ENCODE results near the gene RBP5. TPM values are rescaled to one million over a fixed set of nuclear protein-coding genes. Genes with fewer than 3 reads are reported as not detected.

RBP5 gene
- total RNA-seq, 1 donor from 2014 or later: 154 TPM

DNA sequence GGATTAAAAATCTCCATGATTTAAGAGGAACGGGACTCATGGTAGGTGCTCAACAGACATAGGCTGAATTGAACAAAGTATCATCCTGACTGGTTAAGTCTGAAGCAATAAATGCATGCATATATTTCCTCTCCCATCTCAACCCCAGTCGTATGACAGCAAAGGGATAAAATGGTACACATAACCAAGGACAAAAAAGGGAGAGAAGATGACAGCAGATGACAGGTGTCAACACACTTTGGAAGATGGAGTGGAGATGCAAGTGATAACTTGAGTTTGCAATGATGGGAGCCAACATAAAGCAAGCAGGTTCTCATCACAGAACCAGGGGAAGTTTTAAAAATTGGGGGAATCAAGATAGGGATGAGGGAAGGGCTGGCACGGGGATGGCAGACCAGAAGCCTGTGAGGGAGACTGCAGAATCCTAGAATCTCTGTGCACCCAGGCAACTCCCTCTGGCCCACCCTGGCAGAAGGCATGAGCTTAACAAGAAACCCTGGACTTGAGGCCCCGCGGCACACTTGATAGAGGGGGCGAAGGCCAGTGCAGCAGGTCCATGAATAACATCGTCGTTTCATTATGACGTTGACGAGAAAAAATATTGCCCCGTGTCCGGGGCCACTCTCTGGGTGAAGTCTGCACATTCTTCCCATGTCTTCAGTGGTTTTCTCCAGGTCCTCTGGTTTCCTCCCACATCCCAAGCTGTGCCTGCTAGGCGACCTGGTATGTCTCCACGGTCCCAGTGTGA, 24.7 kb downstream of the RBP5 start:
- no peak for ATAC-seq
- no peak for DNase-seq (ENCODE audit: low spot score)

DNA sequence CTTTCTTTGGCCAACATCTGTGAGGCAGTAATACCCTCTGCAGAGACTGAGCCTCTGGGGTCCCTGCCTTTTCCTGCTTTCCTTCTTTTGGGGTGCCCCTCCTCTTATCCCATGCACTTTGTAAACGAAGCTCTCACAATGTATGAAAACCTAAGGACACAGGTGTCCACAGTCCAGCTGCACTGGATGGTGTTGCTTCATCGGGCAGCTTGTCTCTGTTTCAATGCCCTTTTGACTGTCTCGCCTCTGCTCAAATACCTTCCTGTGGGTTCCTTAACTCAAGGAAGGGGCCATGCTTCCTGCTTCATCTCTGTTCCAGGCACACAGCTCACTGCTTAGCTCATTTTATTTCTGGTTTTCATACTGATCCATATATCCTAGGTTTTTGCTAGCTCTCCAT, 26.1 kb downstream of the RBP5 start:
- DNase-seq (ENCODE audit: low spot score): no peak
- ATAC-seq: peak; percentile 44

DNA sequence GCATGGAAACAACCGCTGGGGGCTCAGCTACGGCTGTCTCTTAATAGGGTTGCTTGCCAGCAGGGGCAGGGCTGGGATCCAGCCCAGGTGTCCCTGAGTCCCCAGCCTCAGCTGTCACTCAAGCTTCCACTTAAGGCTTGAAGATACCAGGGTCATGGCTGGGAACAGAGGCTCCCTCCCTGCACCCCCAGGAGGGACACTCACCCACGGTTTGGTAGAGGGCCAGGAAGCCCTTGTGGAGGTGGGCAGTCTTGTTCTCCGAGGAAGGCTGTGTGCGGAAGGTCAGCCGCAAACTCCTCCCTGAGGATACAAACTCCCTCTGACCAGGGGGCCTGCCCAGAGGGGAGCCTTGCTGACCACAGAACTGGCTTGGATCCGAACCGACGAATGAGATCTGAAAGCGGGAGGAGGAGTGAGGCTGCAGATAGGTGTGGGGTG, 27.0 kb downstream of the RBP5 start:
- ATAC-seq: peak; percentile 14
- no peak for DNase-seq (ENCODE audit: low spot score)

DNA sequence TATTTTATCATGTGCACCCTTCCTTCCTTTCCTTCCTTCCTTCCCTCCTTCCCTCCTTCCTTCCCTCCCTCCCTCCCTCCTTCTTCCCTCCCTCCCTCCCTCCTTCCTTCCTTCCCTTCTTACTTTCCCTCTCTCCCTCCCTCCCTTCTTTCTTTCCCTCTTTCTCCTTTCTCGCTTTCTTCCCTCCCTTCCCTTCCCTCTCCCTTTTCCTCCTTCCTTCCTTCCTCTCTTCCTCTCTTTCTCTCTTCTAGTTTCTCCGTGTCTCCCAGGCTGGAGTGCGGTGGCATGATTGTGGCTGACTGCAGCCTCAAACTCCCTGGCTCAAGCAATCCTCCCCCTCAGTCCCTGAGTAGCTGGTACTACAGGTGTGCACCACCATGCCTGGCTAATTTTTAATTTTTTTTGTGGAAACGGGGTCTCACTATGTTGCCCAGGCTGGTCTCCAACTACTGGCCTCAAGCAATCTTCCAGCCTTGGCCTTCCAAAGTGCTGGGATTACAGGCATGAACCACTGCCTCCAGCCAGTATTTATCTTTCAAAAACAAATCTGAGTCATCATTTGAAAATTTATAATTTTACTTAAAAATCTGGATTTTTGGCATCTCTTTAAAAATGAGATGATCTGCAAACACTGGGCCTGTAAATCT, 27.5 kb downstream of the RBP5 start:
- no peak for DNase-seq (ENCODE audit: low spot score)
- ATAC-seq: no peak

DNA sequence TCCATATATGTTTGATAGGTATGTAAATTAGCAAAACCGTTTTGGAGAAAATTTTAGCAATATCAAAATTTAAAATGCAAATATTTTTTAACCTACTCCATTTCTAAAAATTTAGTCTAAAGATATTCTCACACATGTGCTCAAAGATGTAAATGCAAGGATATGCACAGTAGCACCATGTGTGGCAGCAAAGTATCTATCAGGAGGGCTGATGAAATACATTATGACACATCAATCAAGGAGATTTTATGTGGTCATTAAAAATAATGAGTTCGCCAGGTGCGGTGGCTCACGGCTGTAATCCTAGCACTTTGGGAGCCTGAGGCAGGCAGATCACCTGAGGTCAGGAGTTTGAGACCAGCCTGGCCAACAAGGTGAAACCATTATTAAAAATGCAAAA, 28.4 kb downstream of the RBP5 start:
- no peak for ATAC-seq
- DNase-seq (ENCODE audit: low spot score): no peak

DNA sequence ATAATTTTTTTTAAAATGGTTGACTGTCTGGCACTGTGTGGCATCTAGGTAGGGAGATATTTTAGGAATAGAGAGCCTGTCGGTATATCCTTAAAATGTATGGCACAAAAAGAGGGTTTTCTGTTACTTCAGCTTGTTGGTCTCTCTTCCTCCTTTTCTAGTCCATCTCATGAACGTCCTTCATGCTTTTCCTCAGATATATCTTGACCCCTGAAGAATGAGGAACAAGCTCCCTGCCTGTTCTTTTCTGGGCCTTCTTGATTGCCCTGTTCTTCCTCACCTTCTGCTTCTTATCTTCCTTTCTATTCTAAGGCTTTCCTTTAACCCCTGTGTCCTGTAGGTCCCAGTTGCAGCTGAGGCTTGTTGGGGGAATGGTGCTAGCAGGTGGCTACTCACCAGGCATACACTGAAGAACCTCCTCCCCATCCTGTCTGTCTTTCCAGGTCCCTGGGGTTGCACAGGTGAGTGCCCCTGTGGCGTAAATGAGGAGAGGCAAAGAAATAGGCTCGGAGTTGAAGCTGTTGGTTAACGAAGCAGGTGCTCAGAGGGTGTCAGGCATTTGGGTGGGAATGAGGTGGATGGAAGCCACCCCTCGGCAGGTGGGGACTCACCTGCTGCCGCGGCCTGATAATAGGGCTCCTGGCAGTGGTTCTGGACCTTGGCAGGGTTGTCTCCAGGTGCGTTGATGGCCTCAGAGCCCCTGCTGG, 29.2 kb downstream of the RBP5 start:
- ATAC-seq (no peak), DNase-seq (ENCODE audit: low spot score) (no peak)

DNA sequence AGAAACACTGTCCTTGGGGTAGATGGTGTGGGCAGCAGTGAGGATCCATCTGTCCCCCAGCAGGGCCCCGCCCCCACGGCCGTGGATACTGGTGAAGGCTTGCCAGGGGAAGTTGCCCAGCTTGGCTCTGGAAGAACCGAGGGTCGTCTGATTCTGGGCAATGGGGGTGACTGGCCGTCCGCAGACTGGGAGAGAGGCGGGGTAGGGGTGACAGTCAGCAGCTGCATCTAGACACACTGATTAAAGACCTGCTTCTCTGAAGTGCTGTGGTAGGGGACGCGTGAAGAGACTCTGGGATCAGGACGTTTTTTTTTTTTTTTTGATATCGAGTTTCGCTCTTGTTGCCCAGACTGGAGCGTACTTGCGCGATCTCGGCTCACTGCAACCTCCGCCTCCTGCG, 31.7 kb downstream of the RBP5 start:
- ATAC-seq (no peak), DNase-seq (ENCODE audit: low spot score) (no peak)

DNA sequence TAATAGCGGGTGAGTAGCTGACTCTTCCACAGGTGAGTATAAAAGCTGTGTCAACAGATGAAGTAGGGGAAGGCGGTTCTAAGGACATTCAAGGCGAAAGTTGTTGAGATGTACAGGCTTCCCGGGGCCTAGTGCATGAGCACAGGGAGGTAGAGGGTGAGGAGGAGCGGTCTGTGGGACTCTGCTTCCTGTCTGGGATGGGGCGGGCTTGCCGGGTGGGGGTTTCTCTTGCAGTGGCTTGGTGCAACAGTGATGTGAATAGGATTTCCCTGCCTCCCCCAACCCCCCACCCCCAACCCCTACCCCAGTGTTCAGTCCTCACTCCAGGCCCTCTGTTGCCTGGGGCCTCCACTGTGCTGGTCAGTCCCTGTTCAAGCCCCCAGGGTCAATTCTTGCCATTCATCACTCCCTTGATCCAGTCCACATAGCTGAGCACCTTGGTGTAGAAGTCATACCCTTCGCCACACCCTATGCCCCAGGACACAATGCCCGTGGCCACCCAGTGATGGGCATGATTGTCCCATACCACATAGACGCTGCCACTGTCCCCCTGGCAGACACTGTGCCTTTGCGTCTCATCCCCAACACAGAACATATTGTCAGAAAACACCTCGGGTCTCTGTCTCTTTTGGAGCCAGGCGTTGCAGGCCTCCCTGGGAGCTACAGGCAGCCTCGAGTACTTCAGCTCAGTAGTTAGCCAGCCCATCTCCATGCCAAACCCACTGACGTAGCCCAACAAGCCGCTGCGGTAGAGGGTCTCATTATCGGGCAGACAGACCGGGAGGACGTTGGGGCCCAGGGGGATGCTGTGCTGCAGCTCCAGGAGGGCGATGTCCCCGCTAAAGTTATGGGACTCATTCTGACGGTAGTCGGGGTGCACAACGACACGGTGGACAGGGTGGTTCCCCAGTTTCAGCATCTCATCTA, 32.4 kb downstream of the RBP5 start:
- ATAC-seq (no peak), DNase-seq (ENCODE audit: low spot score) (peak; percentile 44)

DNA sequence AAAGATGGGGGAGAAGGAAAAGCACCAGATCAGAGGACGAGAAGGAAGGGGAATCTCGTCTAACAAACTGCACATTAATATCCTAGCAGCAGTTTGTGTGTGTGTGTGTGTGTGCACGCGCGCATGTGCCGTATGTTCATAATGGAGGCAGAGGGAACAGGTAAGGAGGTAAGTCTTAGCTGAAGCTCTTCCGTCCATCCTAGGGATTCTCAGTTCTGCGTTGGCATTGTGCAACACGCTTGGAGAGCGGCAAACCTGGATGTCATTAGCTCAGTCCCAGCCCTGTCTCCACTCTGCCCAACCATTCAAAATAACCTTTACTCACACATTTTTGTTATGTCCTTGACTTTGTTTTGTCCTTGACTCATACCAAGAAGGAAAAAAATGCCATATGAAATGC, 34.8 kb downstream of the RBP5 start:
- peak; percentile 12 for ATAC-seq
- DNase-seq (ENCODE audit: low spot score): peak; percentile 50

DNA sequence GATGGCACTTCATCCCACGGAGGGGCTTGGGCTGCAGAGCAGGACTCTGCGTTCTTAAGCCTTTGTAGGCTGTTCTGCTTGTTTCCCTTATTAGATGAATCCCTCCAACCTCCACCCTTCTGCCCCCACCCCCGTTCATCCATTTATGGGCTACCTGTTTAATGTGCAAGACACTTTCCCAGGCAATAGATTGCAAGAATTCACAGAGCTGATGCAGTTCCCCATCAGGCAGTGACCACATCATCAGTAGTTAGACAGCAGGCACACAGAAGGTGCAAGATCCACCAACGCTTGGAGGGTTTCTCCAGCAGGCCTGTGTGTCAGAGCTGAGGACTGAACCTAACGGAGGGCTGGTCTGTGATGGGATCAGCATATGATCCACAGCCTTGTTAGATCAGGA, 35.2 kb downstream of the RBP5 start:
- ATAC-seq (no peak), DNase-seq (ENCODE audit: low spot score) (peak; percentile 43)

DNA sequence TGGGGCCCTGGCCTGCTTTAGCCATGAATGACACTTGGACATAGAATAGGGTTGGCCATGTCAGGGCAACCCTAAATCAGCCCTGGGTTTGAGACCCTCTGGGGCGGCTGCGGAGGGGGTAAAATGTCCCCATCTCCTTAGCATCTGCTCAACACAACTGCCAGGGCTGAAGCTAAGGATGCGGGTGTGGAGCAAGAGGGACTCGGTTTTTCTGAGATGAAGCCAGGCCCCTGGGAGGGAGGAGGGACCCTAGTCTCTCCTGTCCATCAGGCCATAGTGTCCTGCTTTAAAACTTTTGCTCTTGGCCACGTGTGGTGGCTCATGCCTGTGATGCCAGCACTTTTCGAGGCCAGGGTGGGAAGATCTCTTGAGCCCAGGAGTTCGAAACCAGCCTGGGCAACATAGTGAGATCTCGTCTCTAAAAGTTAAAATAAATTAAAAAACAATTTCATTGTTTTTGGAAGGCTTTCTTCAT, 35.7 kb downstream of the RBP5 start:
- no peak for ATAC-seq

DNA sequence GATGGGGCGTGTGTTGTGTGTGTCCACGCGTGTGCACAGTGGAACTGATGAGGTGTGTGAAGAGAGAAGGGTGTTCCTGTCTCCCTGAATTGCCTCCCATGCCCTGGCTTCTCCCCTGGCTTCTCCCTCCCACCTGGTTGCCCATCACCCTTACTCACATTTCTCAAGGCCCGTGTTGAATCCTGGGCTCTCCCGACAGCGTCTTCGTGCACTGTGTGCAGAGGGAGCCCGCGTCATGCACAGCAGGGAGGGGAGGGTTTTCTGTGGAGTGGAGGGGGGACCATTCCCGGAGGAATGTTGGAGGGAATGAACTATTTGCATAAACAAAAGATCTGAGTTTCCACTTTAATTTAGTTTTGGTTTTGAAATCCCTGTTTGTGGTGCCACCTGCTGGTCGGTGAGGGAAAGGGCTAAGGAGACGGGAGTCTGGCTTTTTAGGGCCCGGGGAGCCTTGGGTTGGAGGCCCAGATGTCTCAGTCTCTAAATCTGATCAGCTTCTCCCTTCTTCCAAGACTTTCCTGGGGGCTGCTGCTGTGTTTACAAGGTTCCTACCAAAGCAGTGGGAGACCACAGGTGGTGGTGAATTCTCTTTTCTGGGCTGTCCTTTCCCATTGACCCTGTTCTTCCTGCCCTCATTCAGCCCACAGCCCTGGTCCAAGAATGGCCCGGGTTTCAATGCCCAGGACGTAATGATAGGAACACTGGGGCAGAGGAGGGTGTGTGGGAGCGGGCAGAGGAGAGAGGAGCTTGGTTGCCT, 36.3 kb downstream of the RBP5 start, which contains the start of gene C1R:
C1R (minus strand) TSS at position 217 of the 757 bp plus-strand sequence; CDS start at position 160, 57 bp downstream.
- ATAC-seq (peak; percentile 62), DNase-seq (ENCODE audit: low spot score) (peak; percentile 85)

More for the DNA sequence above, 35.7 kb downstream of the RBP5 start:
- no peak for DNase-seq (ENCODE audit: low spot score)

DNA sequence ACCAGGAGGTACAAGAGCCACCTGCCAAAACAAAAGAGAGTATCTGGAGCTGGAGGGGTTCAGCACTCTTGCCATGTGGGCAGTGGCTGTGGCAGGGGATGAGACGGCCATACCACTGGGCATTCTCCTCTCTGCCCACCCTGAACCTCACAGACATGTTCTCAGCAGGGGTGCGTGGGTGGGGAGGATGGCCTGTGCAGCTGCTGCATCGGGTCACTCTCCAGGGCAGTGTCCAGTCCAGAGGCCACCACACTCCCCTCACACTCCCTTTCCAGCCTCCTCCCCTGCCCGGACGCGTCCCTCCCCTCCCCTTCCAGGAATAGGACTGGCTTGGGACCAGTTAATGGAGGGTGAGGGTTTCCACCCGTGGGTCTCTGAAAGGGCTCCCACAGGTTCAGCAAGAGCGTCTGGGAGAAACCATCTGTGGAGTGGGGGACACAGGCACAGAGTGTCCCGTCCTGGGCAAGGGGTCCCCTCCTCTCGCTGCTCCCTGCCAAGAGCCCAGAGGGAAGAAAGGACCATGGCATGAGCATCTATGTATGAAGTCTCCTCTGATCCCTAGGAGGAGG, 36.9 kb downstream of the RBP5 start:
- ATAC-seq: peak; percentile 68

DNA sequence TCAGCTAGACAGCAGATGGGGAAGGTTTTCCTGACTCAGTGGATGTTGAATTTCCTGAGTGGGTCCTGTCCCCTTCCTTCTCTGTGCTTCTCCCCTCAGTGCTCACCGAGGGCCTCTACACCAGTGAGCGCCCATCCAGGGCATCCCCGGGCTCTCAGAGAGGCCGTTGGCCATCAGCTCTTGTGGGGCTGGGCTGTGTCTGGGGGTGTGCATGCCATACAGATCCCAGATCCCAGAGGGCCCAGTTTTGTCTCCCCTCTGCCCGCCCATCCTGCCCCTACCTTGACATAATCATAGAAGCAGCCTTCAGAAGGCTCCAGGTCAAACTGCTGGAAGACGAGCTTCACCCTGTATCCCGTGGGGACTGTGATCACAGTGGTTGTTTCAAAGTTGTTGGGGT, 37.5 kb downstream of the RBP5 start:
- ATAC-seq (no peak), DNase-seq (ENCODE audit: low spot score) (peak; percentile 45)

More for the DNA sequence above, 36.9 kb downstream of the RBP5 start:
- peak; percentile 89 for DNase-seq (ENCODE audit: low spot score)

DNA sequence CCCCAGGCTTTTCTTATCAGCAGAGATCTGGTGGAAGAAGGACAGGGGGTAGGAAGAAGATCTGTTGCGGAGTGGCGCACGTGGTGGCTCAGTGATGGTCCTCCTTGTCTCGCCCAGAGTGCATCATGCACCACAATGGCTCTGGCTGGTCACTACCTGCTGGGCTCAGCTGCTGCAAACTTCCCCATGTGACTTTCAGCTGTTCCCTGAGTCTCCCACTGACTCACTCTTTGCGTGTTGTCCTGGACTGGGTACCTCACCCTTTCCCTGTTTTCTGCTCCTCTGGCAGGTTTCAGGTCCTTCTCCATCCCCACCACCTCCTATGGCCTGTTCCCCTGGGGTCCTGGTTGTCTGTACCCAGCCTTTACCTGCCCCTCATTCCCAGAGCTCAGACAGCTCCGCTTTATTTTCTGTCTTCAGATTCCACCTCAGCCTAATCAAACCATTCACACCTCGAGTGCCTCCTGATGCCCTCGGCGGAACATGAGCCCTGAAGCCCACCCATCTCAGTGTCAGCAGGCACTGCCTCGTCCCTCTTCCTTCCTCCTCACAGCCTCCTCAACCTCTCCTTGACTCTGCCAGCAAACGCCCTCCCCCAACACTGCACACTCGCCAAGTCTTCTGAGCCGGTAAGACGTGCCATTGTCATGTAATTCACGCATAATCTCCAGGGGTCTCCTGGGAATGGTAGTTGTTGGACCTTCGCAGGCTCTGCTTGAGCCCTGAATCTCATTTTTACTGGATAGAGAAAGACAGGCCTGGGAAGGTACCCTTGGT, 38.3 kb downstream of the RBP5 start:
- peak; percentile 45 for DNase-seq (ENCODE audit: low spot score)
- ATAC-seq: peak; percentile 7

DNA sequence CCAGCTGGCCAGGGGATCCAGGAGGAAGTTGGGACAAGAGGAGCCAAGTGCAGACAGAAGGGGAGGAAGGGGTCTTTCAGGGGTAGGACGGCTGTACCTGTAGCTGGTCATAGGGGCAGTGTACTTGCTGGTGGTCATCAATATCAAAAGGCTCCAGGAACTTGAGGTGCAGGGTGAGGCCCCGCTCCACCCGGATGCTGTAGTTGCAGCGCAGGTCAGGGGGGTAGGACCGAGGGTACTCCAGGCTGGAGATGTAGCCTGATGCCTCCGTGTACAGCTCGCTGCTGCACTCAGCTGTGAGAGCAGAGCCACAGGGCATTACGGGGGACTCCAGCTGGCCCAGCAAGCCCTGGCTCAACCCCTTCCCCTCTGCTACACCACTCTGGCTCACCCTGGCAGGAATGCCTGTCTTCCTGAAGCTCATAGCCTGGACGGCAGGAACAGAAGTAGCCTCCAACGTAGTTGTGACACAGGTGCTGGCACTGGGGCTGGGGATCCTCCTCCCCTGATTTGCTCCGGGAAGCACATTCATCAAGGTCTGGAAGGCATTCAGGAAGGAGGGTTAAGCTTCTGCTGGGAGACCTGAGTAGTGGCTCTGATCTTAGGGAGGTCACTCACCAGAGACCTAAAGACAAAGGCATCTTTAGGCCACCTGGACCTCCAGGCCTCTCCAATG, 39.4 kb downstream of the RBP5 start:
- no peak for DNase-seq (ENCODE audit: low spot score)

DNA sequence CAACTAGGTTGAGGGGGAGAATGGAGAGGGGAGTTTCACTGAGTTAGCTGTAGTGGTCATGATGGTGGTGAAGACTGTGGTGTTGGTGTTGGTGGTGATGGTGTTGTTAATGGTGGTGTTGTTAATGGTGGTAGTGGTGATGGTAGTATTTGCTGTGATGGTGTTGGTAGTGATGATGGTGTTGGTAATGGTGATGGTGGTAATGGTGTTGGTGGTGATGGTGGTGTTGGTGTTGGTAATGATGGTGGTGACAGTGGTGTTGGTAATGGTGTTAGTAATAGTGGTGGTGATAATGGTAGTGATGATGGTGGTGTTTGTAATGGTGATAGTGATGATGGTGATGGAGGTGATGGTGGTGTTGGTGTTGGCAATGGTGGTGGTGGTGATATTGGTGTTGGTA, 45.6 kb downstream of the RBP5 start:
- ATAC-seq (no peak), DNase-seq (ENCODE audit: low spot score) (no peak)

More for the DNA sequence above, 39.4 kb downstream of the RBP5 start:
- peak; percentile 9 for ATAC-seq

DNA sequence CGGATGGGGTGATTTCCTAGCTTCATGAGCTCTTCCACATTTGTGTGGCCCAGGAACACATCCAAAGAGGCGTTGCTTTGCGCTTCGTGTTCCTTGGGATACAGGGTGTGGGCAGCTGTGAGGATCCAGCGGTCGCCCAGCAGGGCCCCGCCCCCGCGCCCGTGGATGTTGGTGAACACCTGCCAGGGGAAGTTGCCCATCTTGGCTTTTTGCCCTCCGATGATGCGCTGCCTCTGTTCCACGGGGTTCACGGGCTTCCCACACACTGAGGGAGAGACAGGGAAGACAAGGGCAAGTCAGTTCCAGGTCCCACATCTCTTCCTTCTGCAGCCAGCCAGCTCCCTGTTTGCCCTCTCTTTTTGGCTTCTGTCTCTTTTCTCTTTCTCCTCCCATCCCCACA, 47.7 kb downstream of the RBP5 start:
- DNase-seq (ENCODE audit: low spot score): peak; percentile 82

More for the DNA sequence above, 47.7 kb downstream of the RBP5 start:
- ATAC-seq: peak; percentile 72

Measured in left lobe of liver (tissue), 2 donors.